ENCODE results near the gene IMMP2L.

IMMP2L gene

GRCh38 chr7:110767550-110768110, 794.7 kb downstream of the IMMP2L start:
- no peak for TF ChIP-seq CTCF (IDR thresholded peaks at IDR 0.05; ENCODE audit: insufficient read depth, low read length, poor library complexity, severe bottlenecking)
- Histone ChIP-seq H3K36me3 (ENCODE audit: control insufficient read depth, insufficient read depth, low read length) (no peaks in the 10 kb centered on the region), H3K27me3 (replicated peaks; ENCODE audit: control insufficient read depth, insufficient read depth, low read length) (no peaks in the 10 kb centered on the region), H3K4me3 (replicated peaks; ENCODE audit: low read depth, low read length) (no peak overlapping the region)
- DNase-seq (ENCODE audit: extremely low read depth, insufficient read length): no peak

- no peak overlapping the region for H3K4me3 ChIP-seq (replicated peaks; ENCODE audit: low read depth, low read length)
- no peak for TF ChIP-seq CTCF (IDR thresholded peaks at IDR 0.05; ENCODE audit: insufficient read depth, low read length, poor library complexity, severe bottlenecking)
- H3K27me3 ChIP-seq (replicated peaks; ENCODE audit: control insufficient read depth, insufficient read depth, low read length): no peaks in the 10 kb centered on the region
- H3K36me3 ChIP-seq (ENCODE audit: control insufficient read depth, insufficient read depth, low read length): no peaks in the 10 kb centered on the region
- DNase-seq (ENCODE audit: extremely low read depth, insufficient read length): no peak
These were observed 795.4 kb downstream of the IMMP2L start for GRCh38 chr7:110766864-110767263.

- H3K36me3 ChIP-seq (ENCODE audit: control insufficient read depth, insufficient read depth, low read length): no peaks in the 10 kb centered on the region
- H3K4me3 ChIP-seq (replicated peaks; ENCODE audit: low read depth, low read length): no peak overlapping the region
- H3K27me3 ChIP-seq (replicated peaks; ENCODE audit: control insufficient read depth, insufficient read depth, low read length): no peaks in the 10 kb centered on the region
- DNase-seq (ENCODE audit: extremely low read depth, insufficient read length): no peak
- TF ChIP-seq CTCF (IDR thresholded peaks at IDR 0.05; ENCODE audit: insufficient read depth, low read length, poor library complexity, severe bottlenecking): no peak
These were observed 797.4 kb downstream of the IMMP2L start for GRCh38 chr7:110764852-110765251.

- Histone ChIP-seq H3K27me3 (replicated peaks; ENCODE audit: control insufficient read depth, insufficient read depth, low read length) (no peaks in the 10 kb centered on the region), H3K36me3 (ENCODE audit: control insufficient read depth, insufficient read depth, low read length) (no peaks in the 10 kb centered on the region), H3K4me3 (replicated peaks; ENCODE audit: low read depth, low read length) (no peak overlapping the region)
- DNase-seq (ENCODE audit: extremely low read depth, insufficient read length): no peak
- TF ChIP-seq CTCF (IDR thresholded peaks at IDR 0.05; ENCODE audit: insufficient read depth, low read length, poor library complexity, severe bottlenecking): no peak
These were observed 799.6 kb downstream of the IMMP2L start for GRCh38 chr7:110762546-110763225.

GRCh38 chr7:110760341-110760740, 802.0 kb downstream of the IMMP2L start:
- Histone ChIP-seq H3K27me3 (replicated peaks; ENCODE audit: control insufficient read depth, insufficient read depth, low read length) (no peaks in the 10 kb centered on the region), H3K4me3 (replicated peaks; ENCODE audit: low read depth, low read length) (no peak overlapping the region), H3K36me3 (ENCODE audit: control insufficient read depth, insufficient read depth, low read length) (no peaks in the 10 kb centered on the region)
- no peak for TF ChIP-seq CTCF (IDR thresholded peaks at IDR 0.05; ENCODE audit: insufficient read depth, low read length, poor library complexity, severe bottlenecking)
- no peak for DNase-seq (ENCODE audit: extremely low read depth, insufficient read length)

Data from GM06990 (cell line).